IPS-11a (cell line): Measurements from ENCODE around the gene MYMX.

ENCODE experiments used
- H3K4me3 ChIP-seq: one replicate; pipeline ENCODE4 v1.5.1; 2013; ENCODE audit warnings: low read depth, low read length, control low read depth

MYMX gene

GRCh38 chr6:44262467-44263353, 46.0 kb downstream of the MYMX start:
- H3K4me3 ChIP-seq: no peak overlapping the region

DNA sequence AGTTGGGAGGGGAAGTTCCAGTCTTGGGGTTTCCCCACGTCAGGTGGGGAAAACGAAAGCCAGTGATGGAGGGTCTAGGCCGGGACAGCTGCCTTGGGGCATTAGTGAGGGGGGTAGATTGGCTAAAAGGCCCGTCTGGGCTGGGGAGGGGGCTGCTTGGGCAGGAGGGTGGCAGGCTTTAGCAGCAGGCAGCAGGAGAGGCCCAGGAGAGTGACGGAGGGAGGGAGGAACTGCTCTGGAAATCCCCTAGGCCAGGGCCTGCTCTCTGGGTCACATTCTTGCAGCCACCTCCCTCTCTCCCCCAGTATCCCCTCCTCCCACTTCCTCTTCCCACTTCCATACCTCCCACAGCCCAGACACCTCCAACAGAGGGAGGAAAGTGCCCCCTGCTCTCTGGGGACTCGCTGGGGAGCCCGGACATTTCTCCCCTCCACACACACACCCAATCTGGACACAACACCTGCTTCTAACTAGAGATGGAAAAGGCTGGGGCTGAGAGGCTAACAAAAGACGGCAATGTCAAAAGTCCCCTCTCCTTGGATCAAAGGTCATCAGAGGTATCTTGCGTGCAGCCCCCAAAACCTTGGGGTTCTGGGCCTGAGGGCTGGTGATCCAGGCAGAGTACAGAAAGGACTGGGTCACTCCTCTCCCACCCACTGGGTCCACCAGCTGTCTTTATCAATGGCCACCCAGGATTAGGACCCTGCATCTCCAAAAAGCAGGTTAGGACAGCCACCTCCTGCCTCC, 46.8 kb downstream of the MYMX start:
- no peak overlapping the region for H3K4me3 ChIP-seq

DNA sequence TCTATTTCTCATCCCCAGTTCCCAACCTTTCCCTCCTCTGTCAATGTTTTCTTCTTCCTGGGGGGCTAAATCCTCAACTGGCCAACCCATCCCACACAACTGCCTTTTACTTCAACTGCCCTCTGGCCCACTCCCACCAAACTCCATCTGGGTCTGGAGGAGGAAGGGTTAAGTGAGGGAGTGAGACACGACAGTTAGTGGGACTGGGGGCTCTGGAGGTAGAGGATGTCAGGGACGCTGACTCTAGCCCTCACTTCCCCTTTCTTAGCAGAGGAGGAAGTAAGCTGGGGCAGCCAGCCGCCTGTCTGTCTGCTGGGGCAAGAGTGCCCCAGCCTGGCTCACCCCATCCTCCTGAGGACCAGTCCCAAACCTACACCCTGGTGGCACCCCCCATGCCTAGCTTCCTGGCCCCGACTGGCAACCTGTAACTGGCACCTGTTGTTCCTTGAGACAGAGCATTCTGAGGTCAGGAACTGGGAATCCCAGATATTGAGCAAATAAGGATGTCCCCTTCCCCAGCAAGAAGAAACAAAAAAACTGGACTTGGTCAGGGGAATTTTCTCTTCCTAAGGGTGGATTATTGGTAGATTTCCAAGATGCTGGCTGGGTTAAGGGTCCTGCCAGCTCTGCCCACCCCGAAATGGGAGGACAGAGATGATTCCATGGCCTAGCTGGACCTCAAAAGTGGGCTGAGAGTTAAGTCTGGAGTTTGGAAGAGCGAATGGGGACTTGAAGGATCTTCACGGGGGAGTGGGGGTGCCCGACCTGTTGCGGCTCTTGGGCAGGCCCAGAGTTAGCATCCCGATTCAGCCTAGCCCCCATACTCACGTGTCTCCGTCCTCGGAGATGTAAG, 47.7 kb downstream of the MYMX start:
- peak overlapping the region; percentile 70 for H3K4me3 ChIP-seq

DNA sequence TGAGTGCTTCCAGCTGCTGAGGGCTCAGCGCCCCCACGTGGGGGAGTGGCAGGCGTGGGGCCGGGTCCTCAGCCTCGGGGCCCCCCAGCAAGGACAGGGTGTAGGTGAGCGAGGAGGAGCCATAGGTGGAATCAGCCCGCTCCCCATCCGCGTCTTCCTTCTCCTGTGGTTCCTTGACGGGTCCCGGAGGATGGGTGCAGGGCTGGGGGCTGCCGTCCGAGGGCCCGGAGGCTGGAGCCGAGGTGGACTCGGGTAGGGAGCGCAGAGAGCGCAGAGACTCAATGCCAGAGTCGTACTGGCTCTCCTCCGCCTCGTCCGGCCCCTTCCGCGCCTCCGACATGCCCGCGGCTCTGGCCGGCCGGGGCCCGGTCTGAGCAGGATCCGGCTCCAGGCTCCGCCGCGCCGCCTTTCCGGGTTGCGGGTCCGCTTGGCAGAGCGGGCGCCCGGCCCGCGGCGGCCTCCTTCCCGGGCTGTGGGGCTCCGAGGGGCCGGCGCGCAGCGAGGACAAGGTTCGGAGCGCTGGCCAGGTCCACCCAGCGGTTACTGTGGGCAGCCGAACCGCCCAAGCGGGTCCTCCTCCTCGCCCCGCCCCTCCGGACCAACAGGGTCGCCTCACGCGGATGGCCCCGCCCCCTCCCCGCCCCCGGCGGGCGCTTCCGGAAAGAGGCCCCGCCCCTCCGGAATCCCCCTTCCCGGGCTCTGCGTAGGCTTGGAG, 48.4 kb downstream of the MYMX start, which contains the start of gene NFKBIE:
Gene NFKBIE (minus strand): TSS at position 545 of the 715 bp plus-strand sequence. CDS start 205 bp downstream, at position 340.
- H3K4me3 ChIP-seq: peak within 1 kb of the TSS; percentile 70

DNA sequence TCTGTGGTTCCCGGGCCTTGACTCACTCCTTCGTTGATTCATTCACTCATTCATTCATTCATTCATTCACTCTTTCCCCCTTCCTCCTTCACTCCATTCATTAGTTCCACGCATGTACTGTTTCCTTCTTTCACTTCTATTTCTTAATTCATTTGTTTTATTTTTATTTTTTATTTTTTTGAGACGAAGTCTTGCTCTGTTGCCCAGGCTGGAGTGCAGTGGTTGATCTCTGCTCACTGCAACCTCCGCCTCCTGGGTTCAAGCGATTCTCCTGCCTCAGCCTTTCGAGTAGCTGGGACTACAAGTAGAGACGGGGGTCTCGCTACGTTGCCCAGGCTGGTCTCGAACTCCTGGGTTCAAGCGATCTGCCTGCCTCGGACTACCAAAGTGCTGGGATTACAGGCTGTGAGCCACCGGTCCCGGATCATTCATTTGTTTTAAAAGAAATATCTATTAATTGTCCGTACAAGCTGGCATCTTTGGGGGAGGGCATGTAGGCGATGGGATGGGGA, 49.1 kb downstream of the MYMX start:
- H3K4me3 ChIP-seq: no peak overlapping the region

DNA sequence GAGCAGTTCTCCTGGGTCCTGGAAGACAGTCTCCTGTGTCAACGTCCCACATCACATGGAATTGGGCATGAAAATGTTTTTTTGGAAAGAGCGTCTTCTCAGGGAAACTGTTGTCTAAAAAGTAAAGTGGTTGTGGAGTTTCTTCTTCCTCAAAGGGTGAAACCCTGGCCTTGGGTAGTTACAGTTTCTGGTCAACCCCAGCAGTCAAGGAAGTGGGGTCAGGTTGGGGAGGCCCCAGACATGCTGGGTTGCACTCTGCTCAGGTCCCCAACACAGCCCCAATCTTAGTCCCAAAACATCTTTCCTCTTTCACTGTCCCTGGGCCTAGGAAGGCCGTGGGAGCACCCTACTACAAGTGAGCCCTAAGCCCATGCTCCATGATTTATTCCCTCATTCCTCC, 49.6 kb downstream of the MYMX start:
- H3K4me3 ChIP-seq: no peak overlapping the region

GRCh38 chr6:44267252-44267651, 50.5 kb downstream of the MYMX start:
- no peak overlapping the region for H3K4me3 ChIP-seq
